Neural progenitor cell (in vitro differentiated cells): Measurements from ENCODE around the gene PLEKHG1.

Source experiments
- EZH2phosphoT487 ChIP-seq: fragments of 200-600 bp; sonication (generic); IDR thresholded peaks from 2 replicates; pipeline ENCODE4 v1.6.1; 2017; ENCODE audit warnings: antibody characterized with exemption
- TF ChIP-seq, protein P1 (sequence below): fragments of 200-600 bp; sonication (generic); IDR thresholded peaks from 2 replicates; pipeline ENCODE4 v1.5.1; 2017; ENCODE audit warnings: antibody characterized with exemption, mild to moderate bottlenecking

- TF ChIP-seq, protein P1, sequence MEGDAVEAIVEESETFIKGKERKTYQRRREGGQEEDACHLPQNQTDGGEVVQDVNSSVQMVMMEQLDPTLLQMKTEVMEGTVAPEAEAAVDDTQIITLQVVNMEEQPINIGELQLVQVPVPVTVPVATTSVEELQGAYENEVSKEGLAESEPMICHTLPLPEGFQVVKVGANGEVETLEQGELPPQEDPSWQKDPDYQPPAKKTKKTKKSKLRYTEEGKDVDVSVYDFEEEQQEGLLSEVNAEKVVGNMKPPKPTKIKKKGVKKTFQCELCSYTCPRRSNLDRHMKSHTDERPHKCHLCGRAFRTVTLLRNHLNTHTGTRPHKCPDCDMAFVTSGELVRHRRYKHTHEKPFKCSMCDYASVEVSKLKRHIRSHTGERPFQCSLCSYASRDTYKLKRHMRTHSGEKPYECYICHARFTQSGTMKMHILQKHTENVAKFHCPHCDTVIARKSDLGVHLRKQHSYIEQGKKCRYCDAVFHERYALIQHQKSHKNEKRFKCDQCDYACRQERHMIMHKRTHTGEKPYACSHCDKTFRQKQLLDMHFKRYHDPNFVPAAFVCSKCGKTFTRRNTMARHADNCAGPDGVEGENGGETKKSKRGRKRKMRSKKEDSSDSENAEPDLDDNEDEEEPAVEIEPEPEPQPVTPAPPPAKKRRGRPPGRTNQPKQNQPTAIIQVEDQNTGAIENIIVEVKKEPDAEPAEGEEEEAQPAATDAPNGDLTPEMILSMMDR = no peak
- no peak for TF ChIP-seq EZH2phosphoT487
Measured at GRCh38 chr6:150637266-150637665, 37.6 kb downstream of the PLEKHG1 start.
